ENCODE measurements around the gene YTHDF1. TPM values are rescaled to one million over a fixed set of nuclear protein-coding genes. Genes with fewer than 3 reads are reported as not detected.

Gene YTHDF1
- total RNA-seq, 1 donor from 2014 or later: 27.1 TPM

GRCh38 chr20:63208346-63208909, 7.5 kb downstream of the YTHDF1 start:
- H3K4me3 ChIP-seq (ENCODE audit: low read depth, low read length): no peak overlapping the region
- DNase-seq (ENCODE audit: low read depth) (no peak), FAIRE-seq (no peak)
- H3K36me3 ChIP-seq (ENCODE audit: control insufficient read depth, insufficient read depth, low read length): peaks cover 33% of the 10 kb centered on the region
- no peaks in the 10 kb centered on the region for H3K27me3 ChIP-seq (ENCODE audit: control insufficient read depth, insufficient read depth, low read length)
- TF ChIP-seq CTCF (IDR thresholded peaks at IDR 0.05; ENCODE audit: insufficient read depth, low read length, severe bottlenecking): no peak

- no peaks in the 10 kb centered on the region for H3K27me3 ChIP-seq (ENCODE audit: control insufficient read depth, insufficient read depth, low read length)
Observed at GRCh38 chr20:63206878-63207277, 9.1 kb downstream of the YTHDF1 start.

GRCh38 chr20:63205896-63206295, 10.0 kb downstream of the YTHDF1 start:
- FAIRE-seq (no peak), DNase-seq (ENCODE audit: low read depth) (no peak)
- Histone ChIP-seq H3K36me3 (ENCODE audit: control insufficient read depth, insufficient read depth, low read length) (peaks cover 36% of the 10 kb centered on the region), H3K4me3 (ENCODE audit: low read depth, low read length) (no peak overlapping the region), H3K27me3 (ENCODE audit: control insufficient read depth, insufficient read depth, low read length) (no peaks in the 10 kb centered on the region)
- no peak for TF ChIP-seq CTCF (IDR thresholded peaks at IDR 0.05; ENCODE audit: insufficient read depth, low read length, severe bottlenecking)

More at GRCh38 chr20:63206878-63207277, 9.1 kb downstream of the YTHDF1 start:
- Histone ChIP-seq H3K4me3 (ENCODE audit: low read depth, low read length) (no peak overlapping the region), H3K36me3 (ENCODE audit: control insufficient read depth, insufficient read depth, low read length) (peaks cover 38% of the 10 kb centered on the region)
- FAIRE-seq (no peak), DNase-seq (ENCODE audit: low read depth) (no peak)
- TF ChIP-seq CTCF (IDR thresholded peaks at IDR 0.05; ENCODE audit: insufficient read depth, low read length, severe bottlenecking): no peak

GRCh38 chr20:63204362-63204761, 11.6 kb downstream of the YTHDF1 start:
- peaks cover 31% of the 10 kb centered on the region for H3K36me3 ChIP-seq (ENCODE audit: control insufficient read depth, insufficient read depth, low read length)
- H3K4me3 ChIP-seq (ENCODE audit: low read depth, low read length): no peak overlapping the region
- no peak for DNase-seq (ENCODE audit: low read depth)
- no peaks in the 10 kb centered on the region for H3K27me3 ChIP-seq (ENCODE audit: control insufficient read depth, insufficient read depth, low read length)
- FAIRE-seq: no peak
- TF ChIP-seq CTCF (IDR thresholded peaks at IDR 0.05; ENCODE audit: insufficient read depth, low read length, severe bottlenecking): no peak

- TF ChIP-seq CTCF (IDR thresholded peaks at IDR 0.05; ENCODE audit: insufficient read depth, low read length, severe bottlenecking): no peak
- Histone ChIP-seq H3K27me3 (ENCODE audit: control insufficient read depth, insufficient read depth, low read length) (no peaks in the 10 kb centered on the region), H3K36me3 (ENCODE audit: control insufficient read depth, insufficient read depth, low read length) (peaks cover 25% of the 10 kb centered on the region), H3K4me3 (ENCODE audit: low read depth, low read length) (no peak overlapping the region)
- no peak for DNase-seq (ENCODE audit: low read depth)
- no peak for FAIRE-seq
Observed at GRCh38 chr20:63202811-63203526, 13.0 kb downstream of the YTHDF1 start.

Data from bronchial epithelial cell (primary cell).